K562 treated with DMSO at 1 percent for 4 hours (cell line): ENCODE measurements around the gene DNAJB9. TPM values are rescaled to one million over a fixed set of nuclear protein-coding genes. Genes with fewer than 3 reads are reported as not detected.

Experiments used
- total RNA-seq: library from RNA; unstranded; fragments of 300-600 nt; gene quantifications from 2 replicates; pipeline ENCODE4 v1.2.3, GENCODE V29; 2022; ENCODE audit not compliant: insufficient read depth

DNAJB9 gene
- total RNA-seq = 20.1 and 23.3 TPM in 2 replicates

DNA sequence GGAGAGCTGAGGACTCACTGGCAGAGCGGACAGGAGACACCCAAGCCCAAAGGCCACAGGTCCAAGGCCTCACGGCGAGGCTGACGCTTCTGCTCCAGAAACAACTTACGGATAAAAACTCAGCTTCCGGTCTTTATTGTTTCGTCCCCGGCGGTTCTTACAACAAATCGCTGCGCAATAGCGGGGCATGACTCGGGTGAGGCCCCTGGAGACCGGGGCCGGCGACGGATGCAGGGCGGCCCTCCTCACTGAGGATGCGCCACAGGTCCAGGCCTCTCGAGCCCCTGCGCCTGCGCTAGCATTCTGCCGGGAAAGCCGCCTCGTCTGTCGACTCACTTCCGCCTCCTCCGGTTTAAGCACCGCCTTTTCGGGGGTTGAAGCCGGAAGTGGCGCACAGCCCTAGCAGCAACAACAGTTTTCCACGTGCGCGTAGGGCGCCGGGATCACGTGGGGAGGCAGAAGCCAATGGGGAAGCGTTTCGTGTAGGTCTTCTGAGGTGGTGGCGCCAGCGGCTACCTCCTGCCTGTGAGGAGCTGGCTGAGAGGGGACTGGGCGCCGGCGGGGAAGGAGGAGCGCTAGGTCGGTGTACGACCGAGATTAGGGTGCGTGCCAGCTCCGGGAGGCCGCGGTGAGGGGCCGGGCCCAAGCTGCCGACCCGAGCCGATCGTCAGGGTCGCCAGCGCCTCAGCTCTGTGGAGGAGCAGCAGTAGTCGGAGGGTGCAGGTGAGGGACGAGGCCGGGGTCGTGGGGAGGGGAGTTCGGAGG, at the start of gene DNAJB9, which contains the start of gene THAP5:
DNAJB9 (plus strand) TSS at position 494 of the 765 bp plus-strand sequence. CDS start 1,853 bp downstream, outside the sequence.
THAP5 (minus strand) TSS at position 326 of the 765 bp plus-strand sequence; CDS start at position 189, 137 bp downstream.

GRCh38 chr7:108525985-108526767, 43.5 kb upstream of the DNAJB9 start, which contains the start of gene PNPLA8:
PNPLA8 (minus strand) TSS chr7:108526135; CDS start chr7:108515491, 10,644 bp downstream.

Other genes starting within 250 kb of the DNAJB9 start
- gene NRCAM, start 113.4 kb upstream of the DNAJB9 start, total RNA-seq = not detected in 2 replicates
- gene PNPLA8, start 43.7 kb upstream of the DNAJB9 start, total RNA-seq = 25.6 and 27.7 TPM in 2 replicates
- gene THAP5, start 168 bp upstream of the DNAJB9 start, total RNA-seq = 13.8 and 27.0 TPM in 2 replicates